ENCODE results near the gene GLG1.

GLG1 gene

GRCh38 chr16:74472010-74472409 is 134.9 kb downstream of the GLG1 start:
- DNase-seq (ENCODE audit: insufficient read length) (no peak), FAIRE-seq (no peak)
- no peak for TF ChIP-seq POLR2AphosphoS5 (IDR thresholded peaks at IDR 0.05; ENCODE audit: low read depth, low read length)
- TF ChIP-seq POLR2A (IDR thresholded peaks at IDR 0.05; ENCODE audit: low read depth, low read length): no peak
- no peak for TF ChIP-seq TAF1 (IDR thresholded peaks at IDR 0.05; ENCODE audit: borderline replicate concordance, low read depth, low read length)

- TF ChIP-seq POLR2AphosphoS5 (IDR thresholded peaks at IDR 0.05; ENCODE audit: low read depth, low read length): no peak
- TF ChIP-seq POLR2A (IDR thresholded peaks at IDR 0.05; ENCODE audit: low read depth, low read length): no peak
- TF ChIP-seq TAF1 (IDR thresholded peaks at IDR 0.05; ENCODE audit: borderline replicate concordance, low read depth, low read length): no peak
- no peak for FAIRE-seq
These were observed 136.9 kb downstream of the GLG1 start for GRCh38 chr16:74469946-74470478.

GRCh38 chr16:74468807-74469525 is 137.9 kb downstream of the GLG1 start:
- no peak for FAIRE-seq
- TF ChIP-seq POLR2A (IDR thresholded peaks at IDR 0.05; ENCODE audit: low read depth, low read length): no peak
- TF ChIP-seq POLR2AphosphoS5 (IDR thresholded peaks at IDR 0.05; ENCODE audit: low read depth, low read length): no peak
- TF ChIP-seq TAF1 (IDR thresholded peaks at IDR 0.05; ENCODE audit: borderline replicate concordance, low read depth, low read length): no peak
- no peak for DNase-seq (ENCODE audit: insufficient read length)

More at GRCh38 chr16:74469946-74470478, 136.9 kb downstream of the GLG1 start:
- DNase-seq (ENCODE audit: insufficient read length): no peak

- TF ChIP-seq POLR2AphosphoS5 (IDR thresholded peaks at IDR 0.05; ENCODE audit: low read depth, low read length) (no peak), POLR2A (IDR thresholded peaks at IDR 0.05; ENCODE audit: low read depth, low read length) (no peak), TAF1 (IDR thresholded peaks at IDR 0.05; ENCODE audit: borderline replicate concordance, low read depth, low read length) (no peak)
- DNase-seq (ENCODE audit: insufficient read length) (no peak), FAIRE-seq (no peak)
These were observed 140.0 kb downstream of the GLG1 start for GRCh38 chr16:74466872-74467271.

- TF ChIP-seq TAF1 (IDR thresholded peaks at IDR 0.05; ENCODE audit: borderline replicate concordance, low read depth, low read length) (no peak), POLR2AphosphoS5 (IDR thresholded peaks at IDR 0.05; ENCODE audit: low read depth, low read length) (no peak), POLR2A (IDR thresholded peaks at IDR 0.05; ENCODE audit: low read depth, low read length) (no peak)
- FAIRE-seq (peak; percentile 36), DNase-seq (ENCODE audit: insufficient read length) (no peak)
These were observed 140.8 kb downstream of the GLG1 start for GRCh38 chr16:74465851-74466685.

- FAIRE-seq: no peak
- DNase-seq (ENCODE audit: insufficient read length): no peak
- no peak for TF ChIP-seq TAF1 (IDR thresholded peaks at IDR 0.05; ENCODE audit: borderline replicate concordance, low read depth, low read length)
- TF ChIP-seq POLR2A (IDR thresholded peaks at IDR 0.05; ENCODE audit: low read depth, low read length): no peak
- no peak for TF ChIP-seq POLR2AphosphoS5 (IDR thresholded peaks at IDR 0.05; ENCODE audit: low read depth, low read length)
These were observed 141.6 kb downstream of the GLG1 start for GRCh38 chr16:74465281-74465680.

- FAIRE-seq: peak; percentile 17
- no peak for DNase-seq (ENCODE audit: insufficient read length)
- TF ChIP-seq POLR2AphosphoS5 (IDR thresholded peaks at IDR 0.05; ENCODE audit: low read depth, low read length): no peak
- no peak for TF ChIP-seq POLR2A (IDR thresholded peaks at IDR 0.05; ENCODE audit: low read depth, low read length)
- no peak for TF ChIP-seq TAF1 (IDR thresholded peaks at IDR 0.05; ENCODE audit: borderline replicate concordance, low read depth, low read length)
These were observed 143.0 kb downstream of the GLG1 start for GRCh38 chr16:74463888-74464287.

GRCh38 chr16:74462361-74462760 is 144.6 kb downstream of the GLG1 start:
- TF ChIP-seq TAF1 (IDR thresholded peaks at IDR 0.05; ENCODE audit: borderline replicate concordance, low read depth, low read length) (no peak), POLR2A (IDR thresholded peaks at IDR 0.05; ENCODE audit: low read depth, low read length) (no peak), POLR2AphosphoS5 (IDR thresholded peaks at IDR 0.05; ENCODE audit: low read depth, low read length) (no peak)
- DNase-seq (ENCODE audit: insufficient read length) (no peak), FAIRE-seq (no peak)

- FAIRE-seq (no peak), DNase-seq (ENCODE audit: insufficient read length) (no peak)
- TF ChIP-seq POLR2AphosphoS5 (IDR thresholded peaks at IDR 0.05; ENCODE audit: low read depth, low read length) (no peak), POLR2A (IDR thresholded peaks at IDR 0.05; ENCODE audit: low read depth, low read length) (no peak), TAF1 (IDR thresholded peaks at IDR 0.05; ENCODE audit: borderline replicate concordance, low read depth, low read length) (no peak)
These were observed 145.1 kb downstream of the GLG1 start for GRCh38 chr16:74461826-74462225.

- DNase-seq (ENCODE audit: insufficient read length) (no peak), FAIRE-seq (no peak)
- no peak for TF ChIP-seq TAF1 (IDR thresholded peaks at IDR 0.05; ENCODE audit: borderline replicate concordance, low read depth, low read length)
- TF ChIP-seq POLR2AphosphoS5 (IDR thresholded peaks at IDR 0.05; ENCODE audit: low read depth, low read length): no peak
- no peak for TF ChIP-seq POLR2A (IDR thresholded peaks at IDR 0.05; ENCODE audit: low read depth, low read length)
These were observed 146.4 kb downstream of the GLG1 start for GRCh38 chr16:74460542-74460941.

- no peak for TF ChIP-seq TAF1 (IDR thresholded peaks at IDR 0.05; ENCODE audit: borderline replicate concordance, low read depth, low read length)
- no peak for TF ChIP-seq POLR2A (IDR thresholded peaks at IDR 0.05; ENCODE audit: low read depth, low read length)
- no peak for TF ChIP-seq POLR2AphosphoS5 (IDR thresholded peaks at IDR 0.05; ENCODE audit: low read depth, low read length)
- no peak for FAIRE-seq
- DNase-seq (ENCODE audit: insufficient read length): no peak
These were observed 150.7 kb downstream of the GLG1 start for GRCh38 chr16:74456290-74456625.
